Activated naive CD8-positive, alpha-beta T cell treated with anti-CD3 and anti-CD28 coated beads, Interleukin-2, amount 10 ng/mL, durations not matched to agents 7 days and 5 days (primary cell): ENCODE results near the gene ETV6. TPM values are rescaled to one million over a fixed set of nuclear protein-coding genes. Genes with fewer than 3 reads are reported as not detected.

ENCODE experiments used
- ATAC-seq: fragments of 150-1000 bp; cut with Tn5 transposase; one replicate; pipeline ENCODE4 v1.10.0; 2021; ENCODE audit warnings: low read depth, moderate library complexity
- POLR2A ChIA-PET: fragments of 350-600 bp; sonication (Branson Sonifier 250); formaldehyde crosslinking; loops from one replicate; lab custom pipeline; 2021; ENCODE audit warnings: antibody characterized with exemption; lab: Charles Lee
- DNase-seq: peaks from one replicate; pipeline ENCODE4 v3.0.0; 2021
- H3K27ac Mint-ChIP-seq: one replicate; pipeline ENCODE4 v1.8.0; 2022; ENCODE audit warnings: mild to moderate bottlenecking, mixed read lengths
- H3K27me3 Mint-ChIP-seq: one replicate; pipeline ENCODE4 v1.8.0; 2022; ENCODE audit warnings: mild to moderate bottlenecking, moderate library complexity, mixed read lengths
- H3K36me3 Mint-ChIP-seq: one replicate; pipeline ENCODE4 v1.8.0; 2021; ENCODE audit warnings: mild to moderate bottlenecking, mixed read lengths
- H3K4me1 Mint-ChIP-seq: one replicate; pipeline ENCODE4 v1.8.0; 2021; ENCODE audit warnings: mixed read lengths
- H3K4me3 Mint-ChIP-seq: one replicate; pipeline ENCODE4 v1.8.0; 2022; ENCODE audit warnings: mild to moderate bottlenecking, moderate library complexity, mixed read lengths
- H3K9me3 Mint-ChIP-seq: one replicate; pipeline ENCODE4 v1.8.0; 2021; ENCODE audit warnings: mixed read lengths
- total RNA-seq, 2 experiments: library from RNA; stranded (reverse); gene quantifications; one replicate each; pipeline ENCODE4 v1.2.3, GENCODE V29; 2021

ETV6 gene
- total RNA-seq, 2 experiments from 2014 or later, result 22.5 to 26.0 TPM

GRCh38 chr12:11663130-11663529 is 13.7 kb downstream of the ETV6 start:
- H3K9me3 Mint-ChIP-seq, result peaks cover 5% of the 10 kb centered on the region
- no peak overlapping the region for H3K4me3 Mint-ChIP-seq
- peaks cover 43% of the 10 kb centered on the region for H3K4me1 Mint-ChIP-seq
- peaks cover 50% of the 10 kb centered on the region for H3K36me3 Mint-ChIP-seq
- no peak overlapping the region for H3K27ac Mint-ChIP-seq
- POLR2A ChIA-PET, result no interaction called here
- no peak for DNase-seq
- ATAC-seq, result no peak
- no peaks in the 10 kb centered on the region for H3K27me3 Mint-ChIP-seq

DNA sequence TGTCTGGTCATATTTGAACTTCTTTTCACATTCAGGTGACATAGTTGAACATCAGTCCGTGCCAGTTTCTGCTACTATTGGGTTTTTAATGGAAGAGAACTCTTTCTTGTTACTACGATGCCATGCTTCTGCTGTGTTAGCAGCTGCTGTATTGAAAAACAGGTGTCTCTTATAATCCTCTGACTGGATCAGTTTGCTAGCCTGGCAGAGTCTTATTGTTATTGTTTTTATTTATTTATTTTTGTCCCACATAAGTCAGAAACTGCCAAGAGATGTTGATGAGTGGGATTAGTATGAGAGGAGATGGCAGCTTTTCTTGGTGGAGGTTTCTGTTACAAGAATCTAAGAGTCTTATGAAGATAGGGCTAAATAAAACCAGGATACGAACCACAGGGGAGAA is 14.6 kb downstream of the ETV6 start:
- H3K9me3 Mint-ChIP-seq, result peaks cover 5% of the 10 kb centered on the region
- H3K4me1 Mint-ChIP-seq, result peaks cover 38% of the 10 kb centered on the region
- no peak overlapping the region for H3K27ac Mint-ChIP-seq
- H3K36me3 Mint-ChIP-seq, result peaks cover 44% of the 10 kb centered on the region
- POLR2A ChIA-PET, result no interaction called here
- DNase-seq (no peak), ATAC-seq (no peak)
- H3K4me3 Mint-ChIP-seq, result no peak overlapping the region
- no peaks in the 10 kb centered on the region for H3K27me3 Mint-ChIP-seq

DNA sequence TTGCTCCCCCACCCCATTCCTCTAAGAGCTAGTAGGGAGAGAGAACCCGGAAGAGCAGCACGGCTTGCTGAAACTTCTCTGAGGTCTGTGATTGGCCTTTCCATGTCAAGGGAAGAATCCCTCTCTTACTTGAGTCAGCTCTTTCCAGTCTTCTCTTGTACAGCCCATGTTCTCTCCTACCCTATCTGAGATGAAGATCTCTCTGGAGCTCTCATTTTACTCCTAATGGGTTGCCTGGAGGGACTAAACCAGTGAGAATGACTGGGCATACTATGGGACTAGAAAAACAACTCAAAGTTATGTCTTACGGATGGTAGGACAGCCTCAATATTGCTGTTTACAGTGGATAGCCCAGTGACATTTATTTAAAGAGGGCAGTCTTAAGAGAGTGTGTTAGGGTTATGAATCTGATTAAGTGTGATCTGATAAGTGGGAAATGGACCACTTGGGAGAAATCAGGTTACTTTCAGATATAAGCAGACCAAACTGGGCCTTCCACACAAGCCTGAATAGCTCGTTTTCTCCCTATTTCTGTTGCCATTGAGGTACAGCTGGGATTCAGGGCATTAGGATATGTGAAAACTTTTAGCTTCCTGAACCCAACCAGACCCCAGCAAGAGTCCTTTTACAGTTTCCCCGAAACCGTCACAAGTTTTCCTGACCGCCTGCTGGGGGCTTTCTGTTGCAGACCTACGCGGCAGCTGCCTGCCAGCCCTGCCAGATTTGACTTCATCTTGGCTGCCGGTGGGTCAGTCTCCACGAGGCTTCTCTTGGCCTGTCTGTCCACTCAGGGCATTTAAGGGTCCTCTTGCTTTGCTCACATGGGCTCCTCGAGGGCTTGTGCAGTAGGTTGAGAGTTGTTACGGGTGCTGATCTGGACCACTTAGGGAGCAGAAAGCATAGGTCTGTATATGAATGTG is 16.9 kb downstream of the ETV6 start:
- peaks cover 5% of the 10 kb centered on the region for H3K9me3 Mint-ChIP-seq
- POLR2A ChIA-PET, result no interaction called here
- DNase-seq, result no peak
- H3K4me3 Mint-ChIP-seq, result no peak overlapping the region
- H3K27me3 Mint-ChIP-seq, result no peaks in the 10 kb centered on the region
- ATAC-seq, result no peak
- H3K27ac Mint-ChIP-seq, result no peak overlapping the region
- peaks cover 33% of the 10 kb centered on the region for H3K36me3 Mint-ChIP-seq
- peaks cover 27% of the 10 kb centered on the region for H3K4me1 Mint-ChIP-seq

GRCh38 chr12:11667171-11667570 is 17.7 kb downstream of the ETV6 start:
- Mint-ChIP-seq H3K27me3 (no peaks in the 10 kb centered on the region), H3K9me3 (peaks cover 5% of the 10 kb centered on the region), H3K4me1 (peaks cover 20% of the 10 kb centered on the region), H3K27ac (no peak overlapping the region), H3K36me3 (peaks cover 26% of the 10 kb centered on the region), H3K4me3 (no peak overlapping the region)
- POLR2A ChIA-PET, result no interaction called here
- DNase-seq (no peak), ATAC-seq (no peak)

- Mint-ChIP-seq H3K9me3 (peaks cover 5% of the 10 kb centered on the region), H3K27me3 (no peaks in the 10 kb centered on the region), H3K36me3 (peaks cover 19% of the 10 kb centered on the region), H3K4me3 (no peak overlapping the region), H3K4me1 (peaks cover 16% of the 10 kb centered on the region), H3K27ac (no peak overlapping the region)
- ATAC-seq (no peak), DNase-seq (no peak)
- POLR2A ChIA-PET, result no interaction called here
These were observed 19.1 kb downstream of the ETV6 start for GRCh38 chr12:11668611-11669010.

DNA sequence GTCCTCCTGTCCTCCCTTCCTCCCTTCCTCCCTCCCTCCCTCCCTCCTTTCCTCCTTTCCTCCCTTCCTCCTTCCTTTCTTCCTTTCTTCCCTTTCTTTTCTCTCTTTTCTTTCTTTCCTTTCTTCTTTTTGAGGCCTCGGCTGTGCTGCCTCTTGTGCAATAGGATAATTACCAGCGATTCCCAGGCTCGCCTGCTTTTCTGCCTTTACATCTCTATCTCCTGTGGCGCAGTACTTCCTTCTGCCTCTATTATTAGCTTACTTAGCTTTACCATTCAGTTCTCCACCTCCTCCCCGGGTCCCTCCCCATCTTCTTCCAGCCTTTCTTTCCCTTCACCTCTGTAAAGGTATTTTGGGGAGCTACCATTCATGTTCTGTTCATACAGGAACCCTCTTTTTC is 19.9 kb downstream of the ETV6 start:
- no peak overlapping the region for H3K27ac Mint-ChIP-seq
- no peak overlapping the region for H3K4me3 Mint-ChIP-seq
- POLR2A ChIA-PET, result no interaction called here

GRCh38 chr12:11672256-11673191 is 23.1 kb downstream of the ETV6 start:
- no peak overlapping the region for H3K27ac Mint-ChIP-seq
- H3K27me3 Mint-ChIP-seq, result no peaks in the 10 kb centered on the region
- ATAC-seq (no peak), DNase-seq (no peak)
- peaks cover 6% of the 10 kb centered on the region for H3K36me3 Mint-ChIP-seq
- no peak overlapping the region for H3K4me3 Mint-ChIP-seq
- POLR2A ChIA-PET, result no interaction called here
- H3K9me3 Mint-ChIP-seq, result no peaks in the 10 kb centered on the region
- H3K4me1 Mint-ChIP-seq, result peaks cover 9% of the 10 kb centered on the region

More for the DNA sequence above, 19.9 kb downstream of the ETV6 start:
- DNase-seq (no peak), ATAC-seq (no peak)
- H3K36me3 Mint-ChIP-seq, result peaks cover 16% of the 10 kb centered on the region
- H3K9me3 Mint-ChIP-seq, result peaks cover 5% of the 10 kb centered on the region
- no peaks in the 10 kb centered on the region for H3K27me3 Mint-ChIP-seq
- H3K4me1 Mint-ChIP-seq, result peaks cover 15% of the 10 kb centered on the region

DNA sequence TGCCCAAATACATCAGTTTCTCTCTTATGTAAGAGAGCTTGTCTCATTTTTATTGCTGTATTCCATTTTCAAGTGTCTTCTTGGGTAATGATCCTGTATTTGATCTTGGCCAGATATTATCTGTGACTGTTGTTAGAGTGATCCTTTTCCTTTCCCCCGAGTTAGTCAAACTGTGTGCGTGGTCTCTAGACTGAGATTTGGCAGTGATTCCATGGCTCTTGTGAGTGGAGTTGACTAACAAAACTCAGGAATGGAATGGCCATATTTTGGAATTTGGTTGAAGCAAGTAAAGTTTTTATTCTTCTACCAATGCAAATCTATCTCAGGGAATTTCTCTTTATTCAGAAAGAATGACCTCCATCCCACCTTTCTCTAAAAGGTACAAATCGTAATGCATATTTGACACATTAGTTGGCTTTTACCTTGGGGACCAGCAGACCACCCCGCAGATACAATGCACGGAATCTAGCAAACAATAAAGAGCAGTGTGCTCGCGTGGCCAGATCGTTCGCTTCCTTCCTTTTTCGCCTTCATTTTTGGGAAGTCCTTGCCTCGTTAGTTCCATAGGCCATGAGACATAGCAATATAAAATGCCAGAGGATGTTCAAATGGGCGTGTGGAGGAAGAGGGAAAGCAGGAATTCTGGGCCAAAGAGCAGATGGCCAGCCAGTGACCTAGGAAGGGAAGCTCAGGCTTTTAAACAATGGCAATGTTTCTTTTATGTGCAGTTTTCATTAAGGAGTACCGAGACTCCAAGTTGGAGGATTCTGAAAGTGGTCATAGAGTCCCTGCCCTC is 24.4 kb downstream of the ETV6 start:
- H3K27me3 Mint-ChIP-seq, result no peaks in the 10 kb centered on the region
- POLR2A ChIA-PET, result no interaction called here
- no peak for DNase-seq
- H3K27ac Mint-ChIP-seq, result no peak overlapping the region
- no peaks in the 10 kb centered on the region for H3K9me3 Mint-ChIP-seq
- peaks cover 12% of the 10 kb centered on the region for H3K36me3 Mint-ChIP-seq
- no peak overlapping the region for H3K4me3 Mint-ChIP-seq
- no peak for ATAC-seq
- peaks cover 4% of the 10 kb centered on the region for H3K4me1 Mint-ChIP-seq

DNA sequence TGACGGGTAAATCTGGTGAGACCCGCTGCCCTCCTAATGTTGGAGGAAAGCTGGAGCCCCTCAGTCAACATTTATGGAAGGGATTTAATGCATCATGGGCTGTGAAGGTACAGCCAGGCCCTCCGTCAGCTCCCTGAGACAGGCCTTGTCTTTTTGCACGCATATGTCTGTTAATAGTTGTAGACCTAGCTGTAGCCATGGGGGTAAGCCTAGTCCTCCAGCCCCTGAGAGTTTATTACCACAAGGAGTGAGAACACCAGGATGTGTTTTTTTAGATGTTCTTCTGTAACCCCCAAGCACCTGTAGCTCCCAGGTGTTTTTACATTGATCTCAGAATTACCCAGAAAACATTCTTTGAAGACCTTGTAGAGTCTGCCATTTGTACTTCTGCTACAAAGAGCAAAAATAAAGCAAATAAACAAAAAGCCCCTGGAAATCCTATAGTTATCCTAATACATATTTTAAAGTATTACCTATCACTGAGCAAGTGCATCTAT is 25.5 kb downstream of the ETV6 start:
- ATAC-seq (no peak), DNase-seq (no peak)
- H3K9me3 Mint-ChIP-seq, result no peaks in the 10 kb centered on the region
- no peaks in the 10 kb centered on the region for H3K27me3 Mint-ChIP-seq
- H3K36me3 Mint-ChIP-seq, result peaks cover 14% of the 10 kb centered on the region
- POLR2A ChIA-PET, result no interaction called here
- H3K4me3 Mint-ChIP-seq, result no peak overlapping the region
- no peak overlapping the region for H3K27ac Mint-ChIP-seq
- H3K4me1 Mint-ChIP-seq, result peaks cover 4% of the 10 kb centered on the region

DNA sequence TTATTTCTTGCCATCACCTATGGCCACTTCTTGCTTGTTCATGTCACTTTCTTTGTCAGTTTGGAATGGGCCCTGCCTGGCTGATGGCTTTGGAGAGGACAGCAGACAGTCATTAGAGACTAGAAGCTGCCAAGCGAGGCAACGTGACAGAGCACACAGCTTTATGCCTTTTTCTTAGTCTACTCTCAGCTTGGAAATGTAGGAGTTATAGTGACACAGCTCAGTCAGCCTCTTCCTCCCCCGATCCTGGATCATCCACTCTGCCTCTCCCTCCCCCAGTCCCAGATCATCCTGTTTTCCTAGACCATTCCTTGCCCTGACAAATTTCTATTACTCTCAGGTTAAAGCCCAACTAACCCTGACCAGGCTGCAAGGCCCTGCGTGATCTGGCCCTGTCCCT is 26.6 kb downstream of the ETV6 start:
- no peaks in the 10 kb centered on the region for H3K27me3 Mint-ChIP-seq
- peaks cover 13% of the 10 kb centered on the region for H3K36me3 Mint-ChIP-seq
- ATAC-seq (no peak), DNase-seq (no peak)
- H3K4me1 Mint-ChIP-seq, result peaks cover 4% of the 10 kb centered on the region
- POLR2A ChIA-PET, result interaction anchor here (0.5 kb wide), 1 partner anchor 210 kb away, joined by 3 read pairs; no protein-coding TSS in a partner anchor
- H3K4me3 Mint-ChIP-seq, result no peak overlapping the region
- no peaks in the 10 kb centered on the region for H3K9me3 Mint-ChIP-seq
- H3K27ac Mint-ChIP-seq, result no peak overlapping the region

GRCh38 chr12:11677093-11677492 is 27.6 kb downstream of the ETV6 start:
- H3K4me3 Mint-ChIP-seq, result no peak overlapping the region
- DNase-seq (no peak), ATAC-seq (no peak)
- peaks cover 3% of the 10 kb centered on the region for H3K9me3 Mint-ChIP-seq
- H3K4me1 Mint-ChIP-seq, result peaks cover 4% of the 10 kb centered on the region
- no peak overlapping the region for H3K27ac Mint-ChIP-seq
- H3K27me3 Mint-ChIP-seq, result no peaks in the 10 kb centered on the region
- POLR2A ChIA-PET, result no interaction called here
- peaks cover 17% of the 10 kb centered on the region for H3K36me3 Mint-ChIP-seq

- Mint-ChIP-seq H3K27me3 (no peaks in the 10 kb centered on the region), H3K4me3 (no peak overlapping the region), H3K4me1 (peaks cover 4% of the 10 kb centered on the region), H3K9me3 (peaks cover 6% of the 10 kb centered on the region), H3K36me3 (peaks cover 22% of the 10 kb centered on the region), H3K27ac (no peak overlapping the region)
- DNase-seq (no peak), ATAC-seq (no peak)
- POLR2A ChIA-PET, result no interaction called here
These were observed 28.3 kb downstream of the ETV6 start for GRCh38 chr12:11677752-11678151.

DNA sequence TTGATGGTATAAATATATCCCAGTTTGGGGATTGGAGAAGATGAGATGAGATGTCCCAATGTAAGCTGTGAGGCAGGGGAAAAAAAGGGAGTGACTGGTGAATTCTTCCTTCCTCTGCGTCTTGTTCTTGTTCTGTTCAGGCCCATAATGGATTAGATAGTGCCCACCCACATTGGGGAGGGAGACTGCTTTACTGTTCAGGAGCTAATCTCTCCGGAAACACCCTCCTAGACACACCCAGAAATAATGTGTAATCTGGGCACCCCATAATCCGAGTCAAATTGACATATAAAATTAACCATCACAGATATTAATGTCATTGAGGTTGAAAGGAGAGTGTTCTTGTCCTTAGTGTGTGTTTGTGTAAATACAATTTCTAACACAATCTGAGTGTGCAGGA is 29.3 kb downstream of the ETV6 start:
- H3K27ac Mint-ChIP-seq, result no peak overlapping the region
- peaks cover 24% of the 10 kb centered on the region for H3K36me3 Mint-ChIP-seq
- H3K9me3 Mint-ChIP-seq, result peaks cover 6% of the 10 kb centered on the region
- no peaks in the 10 kb centered on the region for H3K27me3 Mint-ChIP-seq
- no peak overlapping the region for H3K4me3 Mint-ChIP-seq
- DNase-seq, result no peak
- peaks cover 3% of the 10 kb centered on the region for H3K4me1 Mint-ChIP-seq
- no peak for ATAC-seq
- POLR2A ChIA-PET, result no interaction called here
